ENCODE measurements around the gene KCNN1. TPM values are rescaled to one million over a fixed set of nuclear protein-coding genes. Genes with fewer than 3 reads are reported as not detected.
A peak's percentile ranks its signal among the peaks of the same experiment; 100 is the strongest.

Gene KCNN1
- total and polyA plus RNA-seq, 9 of the 15 experiments (the other 6 are each of a cell fraction or from before 2014, with no cell fraction given) = 0.01 to 6.2 (median 0.72) TPM

GRCh38 chr19:18000915-18001776, 34.2 kb downstream of the KCNN1 start (continued):
- TF ChIP-seq ELF1 (tag; IDR thresholded peaks at IDR 0.05) (peak; percentile 88), FOXK1 (CRISPR knock-in tag; IDR thresholded peaks at IDR 0.05; ENCODE audit: borderline replicate concordance) (0 out of 2 replicates have a peak, but pooled peaks have one; percentile 65), ZNF12 (CRISPR knock-in tag; IDR thresholded peaks at IDR 0.05) (peak; percentile 10; the same call in 1 of the 2 replicates), NCOA4 (IDR thresholded peaks at IDR 0.05; ENCODE audit: partially characterized antibody) (no peak), FOXK2 (conservative IDR thresholded peaks at IDR 0.05 in 1 of 2, IDR thresholded peaks at IDR 0.05 in 1 of 2; ENCODE audit: low read depth in 2 of 2) (no peak), ZBTB43 (CRISPR knock-in tag; IDR thresholded peaks at IDR 0.05) (0 out of 2 replicates have a peak, but pooled peaks have one; percentile 32), RB1 (IDR thresholded peaks at IDR 0.05; ENCODE audit: low read depth) (peak; percentile 90), ZNF507 (tag; conservative IDR thresholded peaks at IDR 0.05) (no peak), RBBP5 (IDR thresholded peaks at IDR 0.05; ENCODE audit: borderline replicate concordance, insufficient read depth, low read length, poor library complexity, severe bottlenecking) (peak; percentile 82), SREBF1 (IDR thresholded peaks at IDR 0.05; ENCODE audit: borderline replicate concordance, low read depth, low read length) (no peak), ETV5 (CRISPR knock-in tag; IDR thresholded peaks at IDR 0.05; ENCODE audit: low read depth) (0 out of 2 replicates have a peak, but pooled peaks have one; percentile 21), KDM4B (IDR thresholded peaks at IDR 0.05; ENCODE audit: borderline replicate concordance in 2 of 2, low read depth in 1 of 2) (0 out of 4 replicates have a peak, but pooled peaks of 1 of the 2 experiments have one; percentile 63), ATF2 (CRISPR knock-in tag; IDR thresholded peaks at IDR 0.05) (peak; percentile 78; the same call in 1 of the 2 replicates), THAP12 (CRISPR knock-in tag; IDR thresholded peaks at IDR 0.05) (peak; percentile 69), ARID4B (CRISPR knock-in tag; IDR thresholded peaks at IDR 0.05) (peak; percentile 58), TSC22D4 (tag; IDR thresholded peaks at IDR 0.05) (no peak)

Measured in K562 (cell line).